Fibroblast of the conjunctiva (primary cell): Measurements from ENCODE around the gene ALG12.
"Not testable (repeated sequence)": the region's sequence is repeated elsewhere in the genome, so short reads cannot be mapped to it uniquely, and the experiment has no call there.

Source experiments
- DNase-seq: peaks from one replicate; pipeline ENCODE4 v3.0.0-alpha.2; 2010; ENCODE audit warnings: low read depth

Gene ALG12

DNA sequence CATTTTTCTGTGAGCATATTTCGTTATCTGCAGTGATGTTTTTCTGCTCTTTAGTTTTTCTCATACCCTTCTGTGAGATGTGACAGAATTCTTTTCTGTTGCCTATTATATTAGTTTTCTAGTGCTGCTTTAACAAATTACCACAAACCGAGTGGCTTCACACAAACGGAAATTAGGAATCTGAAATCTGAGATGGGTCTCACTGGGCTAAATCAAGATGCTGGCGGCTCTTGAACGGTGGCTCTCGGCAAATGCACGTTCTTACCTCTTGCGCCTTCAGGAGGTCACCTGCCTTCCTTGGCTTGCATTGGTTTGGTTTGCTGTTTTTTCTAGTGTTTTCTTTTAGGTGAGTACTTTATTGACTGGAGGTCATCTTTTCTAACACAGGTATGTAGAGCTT lies 51.6 kb downstream of the ALG12 start:
- no peak for DNase-seq

DNA sequence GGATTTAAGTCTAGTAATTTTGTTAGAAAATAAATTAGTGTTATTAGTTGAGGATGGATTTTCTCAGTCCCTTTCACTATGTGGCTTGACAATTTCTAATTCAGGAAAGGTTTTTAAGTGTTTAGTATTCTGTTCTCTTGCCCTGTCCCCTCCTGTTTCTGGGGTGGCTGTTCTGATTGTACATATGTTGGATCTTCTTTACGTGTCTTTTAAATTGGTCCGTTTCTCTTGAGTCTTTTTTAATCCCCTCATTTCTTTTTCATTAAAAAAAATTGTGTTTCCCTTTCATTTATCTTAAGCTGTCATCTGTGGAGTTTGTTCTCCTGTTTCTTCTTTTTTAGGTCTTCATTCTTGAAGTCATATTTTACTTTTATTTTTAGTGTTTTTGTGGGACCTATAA lies 52.1 kb downstream of the ALG12 start:
- no peak for DNase-seq

DNA sequence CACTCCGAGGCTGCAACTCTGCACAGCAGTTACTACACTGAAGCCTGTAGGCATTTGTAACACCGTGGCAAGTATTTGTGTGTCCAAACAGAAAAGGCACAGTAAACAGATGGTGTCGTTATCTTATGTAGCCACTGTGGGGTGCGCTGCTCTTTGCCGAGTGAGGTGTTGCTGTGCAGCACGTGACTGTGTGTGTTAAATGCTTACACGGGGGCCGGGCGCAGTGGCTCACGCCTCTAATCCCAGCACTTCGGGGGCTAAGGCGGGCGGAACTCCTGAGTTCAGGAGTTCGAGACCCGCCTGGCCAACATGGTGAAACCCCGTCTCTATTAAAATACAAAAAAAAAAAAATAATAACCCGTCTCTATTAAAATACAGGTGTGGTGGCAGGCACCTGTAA lies 53.1 kb downstream of the ALG12 start:
- no peak for DNase-seq

DNA sequence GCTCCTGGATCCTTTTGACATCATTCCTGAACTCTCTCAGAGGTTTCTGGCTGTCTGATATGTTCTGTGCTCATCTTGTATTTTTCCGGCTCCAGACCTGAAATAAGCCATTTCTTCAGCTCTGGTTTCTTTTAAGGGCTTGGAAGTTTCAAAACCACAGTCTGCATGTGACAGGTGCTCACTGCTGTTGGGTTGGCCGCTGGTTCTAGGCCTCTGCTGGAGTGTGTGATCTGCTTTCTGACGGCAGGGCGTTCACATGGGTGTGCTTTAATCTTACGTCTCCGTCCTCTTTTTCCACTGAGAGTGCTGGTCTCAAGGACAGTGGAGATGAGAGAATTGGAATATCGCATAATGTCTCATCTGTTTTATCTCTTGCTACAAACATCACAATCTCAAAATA lies 54.3 kb downstream of the ALG12 start:
- DNase-seq = no peak

DNA sequence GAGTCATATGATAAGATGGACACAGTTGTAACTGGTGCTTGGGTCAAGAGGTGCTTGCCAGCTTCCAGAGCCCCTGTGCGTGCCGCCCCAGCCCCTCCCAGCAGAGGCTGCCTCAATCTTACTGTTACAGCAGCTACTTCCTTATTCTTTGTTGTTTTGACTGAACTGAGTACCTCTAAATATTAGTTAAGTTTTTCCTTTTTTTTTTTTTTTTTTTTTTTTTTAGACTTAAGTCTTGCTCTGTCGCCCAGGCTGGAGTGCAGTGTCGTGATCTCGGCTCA lies 55.8 kb downstream of the ALG12 start:
- no peak for DNase-seq

DNA sequence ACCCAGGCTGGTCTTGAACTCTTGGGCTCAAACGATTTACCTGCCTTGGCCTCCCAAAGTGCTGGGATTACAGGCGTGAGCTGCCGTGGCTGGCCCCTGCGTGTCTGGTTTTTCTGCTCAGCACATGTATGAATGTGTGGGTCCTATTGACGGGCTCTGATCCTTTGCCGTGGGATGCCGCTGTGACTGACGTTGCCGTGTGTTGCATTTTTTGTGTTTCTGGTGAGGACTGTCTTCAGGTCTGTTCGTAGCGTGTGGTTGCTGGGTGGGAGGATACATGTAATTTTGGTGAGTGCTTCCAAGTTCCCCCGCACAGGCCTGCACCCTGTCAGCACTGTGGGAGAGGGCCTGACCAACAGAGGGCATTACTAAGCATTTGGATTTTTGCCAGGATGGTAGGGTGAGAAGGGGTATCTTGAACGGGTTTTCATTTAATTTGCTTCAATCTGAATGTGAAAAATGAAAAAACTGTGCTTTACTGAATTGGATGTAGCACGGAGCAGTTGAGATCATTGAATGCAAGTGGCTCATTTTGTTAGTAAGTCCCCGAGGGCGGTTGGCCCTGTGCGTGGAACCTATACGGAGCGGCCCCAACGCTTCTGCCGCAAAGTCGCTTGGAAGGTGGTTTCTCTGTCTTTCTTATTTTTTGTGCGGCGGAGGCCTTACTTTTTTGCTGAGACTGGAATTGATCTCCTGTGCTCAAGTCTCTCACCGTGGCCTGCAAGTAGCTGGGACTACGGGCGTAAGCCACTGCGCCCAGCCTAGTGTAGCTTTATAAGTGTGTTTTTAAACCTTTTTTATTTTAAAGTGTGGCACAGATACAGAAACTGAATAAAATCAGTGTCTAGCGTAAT lies 56.4 kb downstream of the ALG12 start:
- no peak for DNase-seq

DNA sequence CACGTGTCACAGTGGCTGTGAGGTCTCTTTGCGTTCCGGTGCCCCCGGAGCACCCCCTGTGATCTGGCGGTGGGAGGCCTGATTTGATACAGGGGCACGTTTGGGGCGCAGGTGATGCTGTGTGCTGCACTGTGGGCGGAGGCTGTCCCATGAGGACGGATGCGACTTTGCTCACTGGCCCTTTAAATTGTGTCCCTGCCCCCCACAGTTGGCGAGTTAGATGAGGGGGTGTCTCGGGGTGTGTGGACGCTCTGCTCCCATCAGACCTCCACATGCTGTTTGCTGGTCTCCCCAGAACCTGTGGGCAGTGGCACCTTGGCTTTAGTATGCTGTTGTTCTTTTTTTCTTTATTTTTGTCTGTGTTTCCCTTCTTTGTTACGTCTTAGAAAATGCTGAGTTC lies 59.4 kb downstream of the ALG12 start:
- DNase-seq = no peak

DNA sequence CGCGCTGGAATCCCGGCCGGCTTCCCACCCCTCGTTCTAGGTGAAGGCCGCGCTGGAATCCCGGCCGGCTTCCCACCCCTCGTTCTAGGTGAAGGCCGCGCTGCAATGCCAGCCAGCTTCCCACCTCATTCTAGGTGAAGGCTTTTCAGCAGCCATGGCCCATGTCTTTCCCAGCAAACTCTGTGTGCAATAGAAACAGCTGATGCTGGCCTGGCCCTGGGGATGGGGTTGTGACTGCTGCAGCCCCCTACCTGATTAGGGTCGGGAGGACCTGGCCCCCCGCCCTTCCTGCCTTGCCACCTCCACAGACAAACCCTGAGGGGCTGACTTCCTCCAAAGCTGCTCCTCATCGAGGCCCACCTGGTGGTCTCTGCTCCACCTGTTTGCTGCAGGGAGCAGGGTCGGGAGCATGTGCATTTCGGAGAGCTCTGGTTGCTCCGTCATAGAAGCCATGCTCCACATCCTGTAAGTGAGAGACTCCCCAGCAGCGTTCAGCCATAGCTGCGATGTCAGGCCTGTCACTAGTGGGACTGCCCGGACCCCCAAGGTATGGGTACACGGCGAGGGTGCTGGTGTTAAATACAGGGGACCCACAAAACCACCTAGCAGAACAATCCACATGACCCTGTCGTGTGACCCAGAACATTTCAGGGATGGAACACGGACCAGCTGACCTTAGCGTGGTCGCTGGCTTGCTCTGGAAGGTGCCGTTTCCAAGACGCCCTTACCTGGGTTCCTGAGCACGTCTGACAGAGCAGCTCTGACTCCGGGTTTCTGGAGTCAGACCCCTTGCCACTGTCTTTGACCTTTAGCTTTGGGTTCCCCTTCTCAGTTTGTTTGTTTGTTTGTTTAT lies 61.2 kb downstream of the ALG12 start:
- no peak for DNase-seq

DNA sequence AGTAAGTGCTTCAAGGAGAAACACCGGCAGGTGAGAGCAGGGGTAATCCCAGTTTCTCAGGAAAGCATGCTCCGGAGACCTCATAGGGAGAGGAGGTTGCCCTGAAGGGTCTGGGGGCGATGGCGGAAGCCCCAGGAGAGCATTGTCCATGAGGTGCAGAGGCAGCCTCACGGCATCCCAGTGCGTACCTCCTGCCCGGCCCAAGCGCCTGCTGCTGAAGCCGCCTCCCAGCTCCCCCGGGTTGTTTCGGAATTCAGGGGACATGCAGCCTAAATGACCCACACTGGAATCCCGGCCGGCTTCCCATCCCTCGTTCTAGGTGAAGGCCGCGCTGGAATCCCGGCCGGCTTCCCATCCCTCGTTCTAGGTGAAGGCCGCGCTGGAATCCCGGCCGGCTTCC lies 61.9 kb downstream of the ALG12 start:
- no peak for DNase-seq

DNA sequence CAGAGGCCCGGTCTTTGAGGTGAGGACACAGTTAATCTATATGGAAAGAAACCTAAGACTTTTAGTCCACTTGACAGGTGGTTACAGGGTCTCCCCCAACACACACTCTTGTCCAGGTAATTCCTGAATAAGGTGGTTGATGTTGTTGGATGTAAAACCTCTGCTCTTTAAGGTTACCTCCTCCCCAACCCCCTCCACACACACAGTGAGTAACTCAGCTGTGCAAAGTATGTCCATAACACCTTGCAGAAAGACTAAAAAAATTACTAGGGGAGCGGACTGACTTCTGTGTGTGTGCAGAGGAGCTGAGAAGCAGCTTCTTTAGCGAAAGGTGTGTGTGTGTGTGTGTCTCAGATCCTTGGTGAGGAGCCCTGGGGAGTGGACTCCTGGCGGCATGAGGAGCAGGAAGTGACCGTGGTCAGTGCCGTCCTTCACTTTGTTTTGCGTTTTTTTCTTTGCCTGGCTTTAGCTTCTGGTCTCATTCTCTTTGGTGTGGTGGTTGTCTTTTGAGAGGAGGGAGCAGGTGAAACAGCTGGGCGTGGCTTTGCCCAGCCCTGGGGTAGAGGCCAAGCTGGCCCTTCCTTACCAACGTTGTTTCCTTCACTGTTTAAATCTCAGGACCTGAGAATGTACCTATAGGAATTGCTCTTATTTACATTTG lies 62.9 kb downstream of the ALG12 start:
- DNase-seq = no peak

DNA sequence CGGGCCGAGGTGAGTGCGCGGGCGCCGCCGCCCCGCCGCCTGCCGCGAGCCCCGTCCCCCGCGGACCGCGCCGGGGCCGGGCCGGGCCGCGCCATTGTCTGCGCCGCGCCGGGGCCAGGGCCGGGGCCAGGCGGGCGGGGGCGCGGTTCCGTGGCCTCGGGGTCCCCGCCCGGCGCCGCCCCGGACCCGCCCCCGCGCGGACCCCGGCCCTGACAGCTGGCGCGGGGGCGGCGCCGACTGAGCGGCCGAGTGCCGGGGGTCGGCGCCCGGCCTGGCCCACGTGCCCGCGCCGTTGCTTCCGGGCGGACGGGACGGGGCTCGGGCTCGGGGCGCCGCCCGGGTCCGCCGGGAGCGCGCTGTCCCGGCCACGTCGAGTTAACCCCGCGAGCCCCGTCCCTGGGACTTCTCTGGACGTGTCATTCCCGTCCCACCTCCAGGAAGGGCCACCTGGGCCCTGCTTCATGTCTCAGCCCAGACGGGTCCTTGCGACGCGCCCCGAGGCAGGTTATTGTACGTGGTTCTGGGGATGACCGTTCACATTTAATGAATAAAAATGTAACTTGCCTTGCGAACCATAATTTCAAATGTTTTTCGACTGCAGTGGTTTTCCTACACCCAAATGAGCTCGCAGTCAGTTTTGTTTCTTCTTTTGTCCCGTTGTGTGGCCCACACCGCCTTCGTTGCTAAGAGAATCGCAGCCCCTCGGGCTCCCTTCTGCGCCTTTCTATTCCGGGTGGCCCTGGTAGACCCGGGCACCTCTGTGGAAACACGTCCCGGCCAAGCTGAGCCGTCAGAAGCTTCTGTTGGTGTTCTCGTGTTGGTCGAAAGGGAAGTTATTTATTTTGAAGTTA lies 64.0 kb downstream of the ALG12 start:
- no peak for DNase-seq

DNA sequence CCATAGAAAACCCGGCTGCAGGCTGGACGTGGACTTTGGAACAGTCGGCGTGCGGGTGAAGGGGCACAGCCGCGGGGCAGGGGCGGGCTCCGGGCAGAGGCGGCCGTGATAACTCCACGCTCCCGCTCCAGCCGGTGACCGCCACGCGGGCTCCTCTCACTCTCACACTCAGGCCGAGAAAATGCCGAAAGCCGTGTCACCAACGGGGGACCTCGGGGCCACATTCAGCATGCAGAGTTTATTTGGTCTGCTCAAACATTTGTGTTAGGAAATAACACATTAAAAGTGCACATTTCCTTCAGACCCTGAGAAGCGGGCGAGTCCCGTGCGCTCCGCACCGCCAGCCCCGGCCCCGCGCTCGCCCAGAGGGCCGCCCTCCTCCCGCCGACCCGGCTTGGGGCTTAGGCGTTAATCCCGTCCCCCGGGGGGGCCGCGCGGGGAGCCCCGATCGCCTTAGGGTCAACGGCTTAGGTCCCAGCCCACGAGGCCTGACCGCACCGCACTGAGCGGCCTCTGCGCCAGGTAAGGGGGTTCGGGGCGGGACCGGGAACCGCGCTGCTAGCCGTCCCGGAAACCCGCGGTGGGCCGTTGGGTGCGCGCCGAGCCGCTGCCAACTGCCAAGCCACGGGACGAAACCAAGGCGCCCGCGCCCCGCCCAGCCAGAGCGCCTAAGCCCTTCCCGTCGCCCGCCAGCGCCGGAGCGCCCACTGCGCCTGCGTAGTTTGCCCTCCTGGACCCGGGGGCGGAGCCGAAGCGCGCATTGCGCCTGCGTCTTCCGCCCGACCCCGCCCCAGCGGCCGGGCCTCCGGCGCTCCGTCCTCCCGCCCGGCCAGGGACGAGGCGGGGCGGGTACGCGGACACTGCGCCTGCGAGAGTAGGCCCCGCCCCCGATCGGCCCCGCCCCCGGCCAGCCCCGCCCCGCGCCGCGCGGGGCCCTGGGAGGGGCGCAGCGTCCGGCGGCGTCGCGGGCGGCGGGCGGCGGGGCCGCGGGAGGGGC lies 65.0 kb downstream of the ALG12 start, which contains the start of gene ZBED4:
Gene ZBED4, plus strand, starts transcription at position 947 of the 997 bp plus-strand sequence. CDS start 29,819 bp downstream, outside the sequence.
- DNase-seq = peak; percentile 93

DNA sequence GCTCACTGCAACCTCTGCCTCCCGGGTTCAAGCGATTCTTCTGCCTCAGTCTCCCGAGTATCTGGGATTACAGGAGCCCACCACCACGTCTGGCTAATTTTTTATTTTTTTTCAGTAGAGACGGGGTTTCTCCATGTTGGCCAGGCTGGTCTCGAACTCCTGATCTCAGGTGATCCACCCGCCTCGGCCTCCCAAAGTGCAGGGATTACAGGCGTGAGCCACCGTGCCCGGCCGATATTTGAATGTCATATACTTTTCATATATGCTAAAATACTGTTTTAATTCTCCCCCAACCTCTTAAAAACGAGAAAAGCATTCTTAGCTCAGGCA lies 65.7 kb downstream of the ALG12 start:
- DNase-seq = not testable (repeated sequence)

DNA sequence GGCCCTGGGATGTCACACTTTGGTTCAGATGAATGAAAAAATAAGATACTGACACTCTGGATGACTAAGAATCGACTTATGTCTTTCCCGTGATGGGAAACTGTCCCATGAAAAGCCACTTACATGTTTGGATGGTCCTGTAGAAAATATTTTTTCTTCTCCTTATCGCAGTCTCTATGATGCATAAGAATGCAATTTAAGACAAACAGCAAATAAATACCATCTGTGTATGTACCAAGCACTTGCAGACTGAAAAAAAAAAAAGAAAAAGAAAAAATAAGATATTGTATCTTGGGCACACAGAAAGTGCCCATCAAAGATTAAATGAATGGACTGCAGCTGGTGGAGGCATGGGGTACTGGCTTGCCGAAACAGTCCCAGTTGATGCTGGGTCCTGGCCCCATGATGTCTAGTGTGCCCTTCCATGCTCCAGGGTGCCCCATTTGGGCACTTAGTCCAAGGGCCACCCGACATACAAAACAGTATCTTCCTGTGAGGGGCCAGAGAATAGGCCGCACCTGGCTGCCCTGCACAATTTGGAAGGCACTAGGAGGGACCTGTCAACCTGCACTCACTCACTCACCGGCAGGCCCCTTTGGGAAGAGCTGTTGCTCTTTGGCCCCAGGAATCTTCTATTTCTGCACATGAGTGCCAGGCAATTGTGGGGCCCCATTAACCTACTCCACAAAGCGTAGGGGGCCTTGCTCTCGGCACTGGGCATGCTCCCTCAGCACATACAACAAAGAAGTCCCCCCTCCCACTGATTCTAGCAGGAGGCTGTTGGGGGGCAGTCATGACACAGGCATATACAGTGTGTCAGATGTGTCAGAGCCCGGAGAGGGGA lies 67.1 kb downstream of the ALG12 start:
- DNase-seq = no peak
